Fibroblast of pulmonary artery (primary cell): ENCODE results near the gene MEGF9.

Experiments
- DNase-seq: peaks from one replicate; pipeline ENCODE4 v3.0.0-alpha.2; 2010; ENCODE audit warnings: low read depth
- H3K4me3 ChIP-seq: replicated peaks from 2 replicates; pipeline ENCODE4 v1.5.1; 2011; ENCODE audit warnings: low read depth, mild to moderate bottlenecking, control low read depth, low read length, moderate library complexity
- TF ChIP-seq, protein P1 (sequence below): IDR thresholded peaks from 2 replicates; pipeline ENCODE4 v1.5.1; 2011; ENCODE audit warnings: mild to moderate bottlenecking, control low read depth, low read length, inconsistent platforms; ENCODE audit errors: missing control alignments

Gene MEGF9

DNA sequence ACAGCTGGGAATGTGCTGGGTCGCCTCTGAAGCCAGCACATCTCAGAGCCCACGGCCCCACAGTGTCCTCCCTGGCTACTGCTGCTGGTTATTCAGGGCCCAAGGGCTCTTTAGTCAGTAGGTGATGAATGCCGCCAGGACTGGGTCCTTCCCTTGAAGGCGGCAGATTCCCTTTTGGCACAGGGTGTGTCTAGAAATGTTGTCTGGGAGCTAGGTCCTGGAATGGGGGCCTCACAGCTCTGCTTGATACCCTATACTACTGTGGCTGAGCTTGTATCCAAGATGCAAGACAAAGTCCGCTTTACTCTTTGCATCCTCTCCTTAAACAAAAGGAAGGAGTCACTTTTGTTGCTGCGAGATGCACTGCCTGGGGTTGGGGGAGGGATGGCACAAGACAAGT, 33.1 kb downstream of the MEGF9 start:
- H3K4me3 ChIP-seq = no peak overlapping the region
- no peak for DNase-seq
- TF ChIP-seq, protein P1, sequence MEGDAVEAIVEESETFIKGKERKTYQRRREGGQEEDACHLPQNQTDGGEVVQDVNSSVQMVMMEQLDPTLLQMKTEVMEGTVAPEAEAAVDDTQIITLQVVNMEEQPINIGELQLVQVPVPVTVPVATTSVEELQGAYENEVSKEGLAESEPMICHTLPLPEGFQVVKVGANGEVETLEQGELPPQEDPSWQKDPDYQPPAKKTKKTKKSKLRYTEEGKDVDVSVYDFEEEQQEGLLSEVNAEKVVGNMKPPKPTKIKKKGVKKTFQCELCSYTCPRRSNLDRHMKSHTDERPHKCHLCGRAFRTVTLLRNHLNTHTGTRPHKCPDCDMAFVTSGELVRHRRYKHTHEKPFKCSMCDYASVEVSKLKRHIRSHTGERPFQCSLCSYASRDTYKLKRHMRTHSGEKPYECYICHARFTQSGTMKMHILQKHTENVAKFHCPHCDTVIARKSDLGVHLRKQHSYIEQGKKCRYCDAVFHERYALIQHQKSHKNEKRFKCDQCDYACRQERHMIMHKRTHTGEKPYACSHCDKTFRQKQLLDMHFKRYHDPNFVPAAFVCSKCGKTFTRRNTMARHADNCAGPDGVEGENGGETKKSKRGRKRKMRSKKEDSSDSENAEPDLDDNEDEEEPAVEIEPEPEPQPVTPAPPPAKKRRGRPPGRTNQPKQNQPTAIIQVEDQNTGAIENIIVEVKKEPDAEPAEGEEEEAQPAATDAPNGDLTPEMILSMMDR = no peak

DNA sequence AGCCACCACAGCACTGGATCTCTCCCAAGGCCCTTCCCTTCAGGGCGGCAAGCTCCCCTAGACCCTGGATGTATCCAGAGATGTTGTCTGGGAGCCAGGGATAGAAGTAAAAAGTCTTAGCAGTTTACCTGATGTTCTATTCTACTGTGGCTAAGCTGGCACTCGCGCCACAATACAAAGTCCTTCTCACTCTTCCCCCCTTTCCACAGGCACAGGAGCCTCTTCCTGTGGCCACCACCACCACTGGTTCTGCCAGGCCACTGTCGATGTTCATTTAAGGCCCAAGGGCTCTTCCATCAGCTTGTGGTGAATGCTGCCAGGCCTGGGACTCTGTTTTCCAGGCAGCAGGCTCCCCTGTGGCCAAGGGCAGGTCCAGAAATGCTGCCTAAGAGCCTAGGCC, 33.7 kb downstream of the MEGF9 start:
- TF ChIP-seq, protein P1 = no peak

DNA sequence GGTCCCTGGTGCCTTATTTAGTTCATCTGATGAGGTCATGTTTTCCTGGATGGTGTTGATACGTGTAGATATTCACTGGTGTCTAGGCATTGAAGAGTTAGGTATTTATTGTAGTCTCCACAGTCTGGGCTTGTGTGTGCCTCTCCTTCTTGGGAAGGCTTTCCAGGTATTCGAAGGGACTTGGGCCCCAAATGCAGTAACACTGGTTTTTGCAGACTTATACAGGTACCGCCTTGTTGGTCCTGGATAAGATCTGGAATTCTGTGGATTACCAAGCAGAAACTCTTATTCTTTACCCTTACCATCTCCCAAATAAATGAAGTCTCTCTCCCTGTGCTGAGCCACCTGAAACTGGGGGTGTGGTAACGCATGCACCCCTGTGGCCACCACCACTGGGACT, 34.1 kb downstream of the MEGF9 start:
- TF ChIP-seq, protein P1 = no peak
- no peak overlapping the region for H3K4me3 ChIP-seq
- DNase-seq = no peak

More for the DNA sequence above, 33.7 kb downstream of the MEGF9 start:
- no peak overlapping the region for H3K4me3 ChIP-seq
- DNase-seq = no peak

DNA sequence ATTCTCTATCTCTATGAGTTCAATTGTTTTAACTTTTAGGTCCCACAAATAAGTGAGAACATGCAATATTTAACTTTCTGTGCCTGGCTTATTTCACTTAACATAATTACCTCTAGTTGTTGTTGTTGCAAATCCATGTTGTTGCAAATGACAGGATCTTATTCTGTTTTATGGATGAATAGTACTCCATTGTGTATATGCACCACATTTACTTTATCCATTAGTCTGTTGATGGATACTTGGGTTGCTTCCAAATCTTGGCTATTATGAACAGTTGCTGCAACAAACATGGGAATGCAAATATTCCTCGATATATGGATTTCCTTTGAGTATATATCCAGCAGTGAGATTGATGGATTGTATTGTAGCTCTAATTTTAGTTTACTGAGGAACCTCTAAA, 36.3 kb downstream of the MEGF9 start:
- peak; percentile 52 for DNase-seq
- H3K4me3 ChIP-seq = no peak overlapping the region
- TF ChIP-seq, protein P1 = no peak

DNA sequence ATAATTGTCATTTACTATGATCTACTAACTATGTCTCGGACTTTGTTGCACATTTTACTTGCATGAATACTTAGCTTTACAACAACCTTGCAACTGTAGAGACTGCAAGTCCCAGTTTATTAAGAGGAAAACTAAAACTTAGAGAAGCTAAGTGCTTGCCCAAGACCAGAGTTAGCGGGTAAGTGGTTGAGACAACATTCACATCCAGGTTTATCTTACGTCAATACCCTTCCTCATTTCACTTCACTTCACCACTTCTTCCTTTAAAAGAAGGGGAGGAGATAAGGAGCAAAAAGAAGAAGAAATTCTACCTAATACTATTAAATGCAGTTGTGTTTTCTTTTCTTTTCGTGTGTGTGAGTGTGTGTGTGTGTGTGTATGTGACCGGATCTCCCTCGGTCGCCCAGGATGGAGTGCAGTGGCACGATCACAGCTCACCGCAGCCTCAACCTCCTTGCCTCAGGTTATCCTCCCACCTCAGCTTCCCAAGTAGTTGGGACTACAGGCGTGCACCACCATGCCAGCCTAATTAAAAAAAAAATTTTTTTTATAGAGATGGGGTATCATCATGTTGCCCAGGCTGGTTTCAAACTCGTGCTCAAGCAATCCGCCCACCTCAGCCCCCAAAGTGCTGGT, 37.4 kb downstream of the MEGF9 start:
- DNase-seq = no peak
- H3K4me3 ChIP-seq = no peak overlapping the region
- TF ChIP-seq, protein P1 = no peak

DNA sequence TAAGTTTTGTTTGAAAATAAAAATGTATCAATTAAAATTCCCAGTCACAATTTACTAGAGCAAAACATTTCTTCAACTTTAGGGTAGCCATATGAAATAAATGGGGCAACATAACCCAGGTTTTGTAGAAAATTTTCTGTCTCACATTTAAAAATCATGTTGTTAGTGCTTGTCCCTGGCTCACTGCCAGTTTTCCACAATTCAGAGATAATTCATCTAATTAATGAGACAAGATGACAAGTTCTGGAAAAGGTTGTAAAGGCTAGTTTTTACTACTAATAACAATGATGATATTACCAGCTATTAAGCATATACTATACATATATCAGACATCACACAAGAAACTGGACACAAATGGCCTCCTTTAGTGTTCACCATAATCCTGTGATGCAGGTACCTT, 45.9 kb downstream of the MEGF9 start:
- no peak for DNase-seq
- TF ChIP-seq, protein P1 = no peak
- H3K4me3 ChIP-seq = no peak overlapping the region

DNA sequence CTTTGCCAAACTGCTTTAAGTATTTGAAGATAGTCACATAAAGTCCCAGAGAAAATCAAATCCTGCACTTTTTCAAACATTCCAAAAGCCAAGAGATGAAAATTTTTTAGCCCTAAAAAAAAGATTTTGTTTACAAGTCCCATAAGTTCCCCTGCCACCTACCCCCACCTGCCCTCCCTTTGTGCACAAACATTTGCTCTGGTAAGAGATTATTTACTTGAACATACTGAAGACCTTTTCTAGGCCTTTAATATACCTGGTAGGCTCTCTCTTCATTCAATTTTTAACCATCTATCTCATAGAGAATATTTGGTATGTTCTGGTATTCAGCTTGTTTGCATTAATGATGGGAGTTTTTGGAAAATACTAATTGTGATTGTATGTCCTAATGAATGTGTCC, 50.3 kb downstream of the MEGF9 start:
- TF ChIP-seq, protein P1 = no peak
- DNase-seq = no peak
- no peak overlapping the region for H3K4me3 ChIP-seq
